Esophagus muscularis mucosa (tissue), 4 donors: ENCODE data around the gene HDAC4. TPM values are rescaled to one million over a fixed set of nuclear protein-coding genes. Genes with fewer than 3 reads are reported as not detected.

Experiments
- DNase-seq: peaks from one replicate; pipeline ENCODE4 v3.0.0-alpha.2; 2017; ENCODE audit errors: extremely low spot score
- H3K27ac ChIP-seq, 4 donors: fragments of 200-600 bp; sonication (generic); replicated peaks in 1 of 4; 1 replicate in 3 of 4; 2 replicates in 1 of 4; pipeline ENCODE4 v1.5.1; 2016 to 2019; ENCODE audit warnings: mild to moderate bottlenecking in 1 of 4
- H3K27me3 ChIP-seq, 4 donors: fragments of 200-600 bp; sonication (generic); one replicate each; pipeline versions ENCODE4 v1.5.1 to v1.6.0; 2016 to 2019
- H3K36me3 ChIP-seq, 4 donors: fragments of 200-600 bp; sonication (generic); one replicate each; pipeline ENCODE4 v1.5.1; 2016 to 2019
- H3K4me1 ChIP-seq, 4 donors: fragments of 200-600 bp; sonication (generic); one replicate each; pipeline ENCODE4 v1.5.1; 2016 to 2019
- H3K4me3 ChIP-seq, 4 donors: fragments of 200-600 bp; sonication (generic); 1 replicate in 2 of 4; 2 replicates in 2 of 4; pipeline ENCODE4 v1.5.1; 2016 to 2019; ENCODE audit warnings: mild to moderate bottlenecking in 4 of 4, moderate library complexity in 1 of 4
- H3K9me3 ChIP-seq, 4 donors: fragments of 200-600 bp; sonication (generic); 1 replicate in 3 of 4; 2 replicates in 1 of 4; pipeline ENCODE4 v1.5.1; 2016 to 2019
- CTCF ChIP-seq, 3 experiments: fragments of 200-600 bp in 2 of 3; fragments of 450-650 bp in 1 of 3; sonication (generic) in 2 of 3; IDR thresholded peaks; one replicate each; pipeline ENCODE4 v1.5.1; 2017 to 2019; ENCODE audit warnings: antibody characterized with exemption in 3 of 3, mild to moderate bottlenecking in 2 of 3, moderate library complexity in 1 of 3
- EP300 ChIP-seq: sonication (generic); formaldehyde crosslinking; IDR thresholded peaks from one replicate; pipeline ENCODE4 v1.6.1; 2017; ENCODE audit warnings: antibody characterized with exemption
- POLR2A ChIP-seq: fragments of 450-650 bp; IDR thresholded peaks from one replicate; pipeline ENCODE4 v1.6.1; 2017; ENCODE audit warnings: antibody characterized with exemption, moderate library complexity, mild to moderate bottlenecking, low read depth
- POLR2AphosphoS5 ChIP-seq, 2 donors: sonication (generic); formaldehyde crosslinking; IDR thresholded peaks; one replicate each; pipeline ENCODE4 v1.6.1; 2017; ENCODE audit warnings: antibody characterized with exemption in 2 of 2
- WGBS: methylation state at CpG from one replicate; pipeline ENCODE4 v1.1.5; 2018; 5-methylcytosine and 5-hydroxymethylcytosine counted together
- intact Hi-C: fragments of 100-400 bp; cut with DNase I; formaldehyde crosslinking; loops from one replicate; pipeline ENCODE4 v1.15.1; 2023
- total RNA-seq, 4 donors: library from RNA; depleted of rRNA; stranded (reverse); fragments of >200 nt; gene quantifications; one replicate each; pipeline versions ENCODE4 v1.1.0 to v1.2.1, GENCODE V29; 2016

HDAC4 gene
- total RNA-seq, 4 donors from 2014 or later, result 59.4 to 119 (median 76.1) TPM

GRCh38 chr2:239275847-239276831, 124.7 kb downstream of the HDAC4 start:
- intact Hi-C loops, result no loop called here
- TF ChIP-seq POLR2AphosphoS5 (IDR thresholded peaks at IDR 0.05), result peak in 1 of 2 donors; percentile 55
- no peak for TF ChIP-seq CTCF (IDR thresholded peaks at IDR 0.05)
- no peak for TF ChIP-seq EP300
- peak; percentile 24 for TF ChIP-seq POLR2A
- peak overlapping the region; percentile 76 to 86 (median 78) for H3K27ac ChIP-seq
- peak overlapping the region in 3 of 4 donors; percentile 23 to 42 (median 31) for H3K4me3 ChIP-seq
- H3K36me3 ChIP-seq, result no peaks in the 10 kb centered on the region
- WGBS, result 85% methylated on average over 23 of the region's 31 CpGs
- no peak for DNase-seq
- no peaks in the 10 kb centered on the region for H3K9me3 ChIP-seq
- no peaks in the 10 kb centered on the region for H3K27me3 ChIP-seq
- H3K4me1 ChIP-seq, result peaks cover 72 to 95% (median 94%) of the 10 kb centered on the region in 4 donors

GRCh38 chr2:239275044-239275685, 125.7 kb downstream of the HDAC4 start:
- H3K9me3 ChIP-seq, result no peaks in the 10 kb centered on the region
- no peaks in the 10 kb centered on the region for H3K27me3 ChIP-seq
- intact Hi-C loops, result no loop called here
- no peak for DNase-seq
- H3K4me3 ChIP-seq, result peak overlapping the region; percentile 23 to 42 (median 30)
- H3K27ac ChIP-seq, result peak overlapping the region; percentile 76 to 86 (median 78)
- WGBS, result 27% methylated on average over 26 of the region's 34 CpGs
- peaks cover 70 to 99% (median 99%) of the 10 kb centered on the region in 4 donors for H3K4me1 ChIP-seq
- TF ChIP-seq POLR2AphosphoS5 (IDR thresholded peaks at IDR 0.05) (peak; percentile 65 to 69), POLR2A (no peak)
- H3K36me3 ChIP-seq, result no peaks in the 10 kb centered on the region

- peaks cover 69 to 99% (median 99%) of the 10 kb centered on the region in 4 donors for H3K4me1 ChIP-seq
- peak overlapping the region; percentile 76 to 86 (median 78) for H3K27ac ChIP-seq
Observed at GRCh38 chr2:239274391-239275043, 126.3 kb downstream of the HDAC4 start.

GRCh38 chr2:239273280-239274234, 127.3 kb downstream of the HDAC4 start:
- no peak for DNase-seq
- Histone ChIP-seq H3K4me3 (no peak overlapping the region), H3K4me1 (peaks cover 67 to 99% (median 99%) of the 10 kb centered on the region in 4 donors), H3K9me3 (no peaks in the 10 kb centered on the region), H3K36me3 (no peaks in the 10 kb centered on the region), H3K27ac (peak overlapping the region; percentile 76 to 86 (median 78)), H3K27me3 (no peaks in the 10 kb centered on the region)
- intact Hi-C loops, result no loop called here
- 76% methylated on average over 20 of the region's 23 CpGs for WGBS
- TF ChIP-seq EP300 (no peak), POLR2A (no peak)

More at GRCh38 chr2:239274391-239275043, 126.3 kb downstream of the HDAC4 start:
- DNase-seq, result no peak
- 70% methylated on average over 11 of the region's 16 CpGs for WGBS
- H3K4me3 ChIP-seq, result peak overlapping the region; percentile 23 to 42 (median 30)
- no peaks in the 10 kb centered on the region for H3K9me3 ChIP-seq
- intact Hi-C loops, result no loop called here
- no peaks in the 10 kb centered on the region for H3K36me3 ChIP-seq
- TF ChIP-seq POLR2AphosphoS5 (IDR thresholded peaks at IDR 0.05) (no peak), CTCF (IDR thresholded peaks at IDR 0.05) (no peak), EP300 (no peak), POLR2A (no peak)
- H3K27me3 ChIP-seq, result no peaks in the 10 kb centered on the region

GRCh38 chr2:239272626-239273025, 128.2 kb downstream of the HDAC4 start:
- H3K4me3 ChIP-seq, result no peak overlapping the region
- DNase-seq, result no peak
- over 99% methylated on average over 9 of the region's 9 CpGs for WGBS
- no peaks in the 10 kb centered on the region for H3K36me3 ChIP-seq
- intact Hi-C loops, result no loop called here
- TF ChIP-seq POLR2AphosphoS5 (IDR thresholded peaks at IDR 0.05), result no peak
- TF ChIP-seq EP300, result no peak
- H3K27me3 ChIP-seq, result no peaks in the 10 kb centered on the region
- no peaks in the 10 kb centered on the region for H3K9me3 ChIP-seq
- peak overlapping the region; percentile 48 to 86 (median 76) for H3K27ac ChIP-seq
- peaks cover 71 to 100% (median 100%) of the 10 kb centered on the region in 4 donors for H3K4me1 ChIP-seq
